ENCODE measurements around the gene TMEM163.

TMEM163 gene

GRCh38 chr2:134416637-134417036, 302.2 kb downstream of the TMEM163 start:
- no peak for DNase-seq (ENCODE audit: low read depth)
- no peak for TF ChIP-seq CTCF (IDR thresholded peaks at IDR 0.05; ENCODE audit: control insufficient read depth, extremely low read depth, insufficient read depth)

DNA sequence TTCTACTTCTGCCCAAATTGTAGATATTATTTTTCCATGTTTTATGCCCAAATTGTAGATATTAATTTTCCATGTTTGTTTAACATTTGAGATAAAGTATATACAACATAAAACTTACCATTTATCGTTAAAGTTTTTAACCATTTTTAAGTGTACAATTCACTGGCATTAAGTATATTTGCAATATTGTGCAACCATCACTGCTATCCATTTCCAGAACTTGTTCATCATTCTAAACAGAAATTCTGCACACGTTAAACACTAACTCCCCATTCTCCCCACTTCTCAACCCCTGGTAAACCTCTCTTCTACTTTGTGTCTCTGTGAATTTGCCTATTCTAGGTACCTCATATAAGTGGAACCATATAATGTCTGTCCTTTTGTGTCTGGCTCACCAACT, 302.8 kb downstream of the TMEM163 start:
- DNase-seq (ENCODE audit: low read depth), result no peak
- no peak for TF ChIP-seq CTCF (IDR thresholded peaks at IDR 0.05; ENCODE audit: control insufficient read depth, extremely low read depth, insufficient read depth)

More at GRCh38 chr2:134416637-134417036, 302.2 kb downstream of the TMEM163 start:
- H3K4me3 ChIP-seq (ENCODE audit: low read depth, low read length), result no peak overlapping the region

GRCh38 chr2:134413912-134414311, 304.9 kb downstream of the TMEM163 start:
- no peak for DNase-seq (ENCODE audit: low read depth)
- no peak for TF ChIP-seq CTCF (IDR thresholded peaks at IDR 0.05; ENCODE audit: control insufficient read depth, extremely low read depth, insufficient read depth)
- no peak overlapping the region for H3K4me3 ChIP-seq (ENCODE audit: low read depth, low read length)

More for the DNA sequence above, 302.8 kb downstream of the TMEM163 start:
- no peak overlapping the region for H3K4me3 ChIP-seq (ENCODE audit: low read depth, low read length)

DNA sequence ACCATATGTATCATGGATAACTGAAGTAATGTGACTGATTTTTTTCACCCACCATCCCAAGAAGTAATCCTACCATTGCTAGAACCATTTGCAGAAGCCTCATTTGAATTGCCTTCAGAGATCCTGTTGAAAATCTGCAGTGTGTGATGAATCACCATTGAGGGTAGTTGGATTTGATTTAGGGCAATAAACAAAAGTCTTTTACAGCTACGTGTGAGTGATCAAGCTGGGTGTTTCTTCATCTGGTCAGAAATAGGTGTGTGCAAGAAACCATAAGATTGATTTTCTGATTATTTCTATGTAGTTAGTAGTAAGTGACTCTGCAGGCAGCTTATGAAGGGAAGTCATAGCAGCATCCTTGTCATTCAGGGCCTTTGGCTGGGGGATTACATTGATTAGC, 305.4 kb downstream of the TMEM163 start:
- no peak for DNase-seq (ENCODE audit: low read depth)
- no peak overlapping the region for H3K4me3 ChIP-seq (ENCODE audit: low read depth, low read length)

GRCh38 chr2:134412639-134412999, 306.2 kb downstream of the TMEM163 start:
- H3K4me3 ChIP-seq (ENCODE audit: low read depth, low read length), result no peak overlapping the region
- no peak for DNase-seq (ENCODE audit: low read depth)
- TF ChIP-seq CTCF (IDR thresholded peaks at IDR 0.05; ENCODE audit: control insufficient read depth, extremely low read depth, insufficient read depth), result no peak

More for the DNA sequence above, 305.4 kb downstream of the TMEM163 start:
- no peak for TF ChIP-seq CTCF (IDR thresholded peaks at IDR 0.05; ENCODE audit: control insufficient read depth, extremely low read depth, insufficient read depth)

DNA sequence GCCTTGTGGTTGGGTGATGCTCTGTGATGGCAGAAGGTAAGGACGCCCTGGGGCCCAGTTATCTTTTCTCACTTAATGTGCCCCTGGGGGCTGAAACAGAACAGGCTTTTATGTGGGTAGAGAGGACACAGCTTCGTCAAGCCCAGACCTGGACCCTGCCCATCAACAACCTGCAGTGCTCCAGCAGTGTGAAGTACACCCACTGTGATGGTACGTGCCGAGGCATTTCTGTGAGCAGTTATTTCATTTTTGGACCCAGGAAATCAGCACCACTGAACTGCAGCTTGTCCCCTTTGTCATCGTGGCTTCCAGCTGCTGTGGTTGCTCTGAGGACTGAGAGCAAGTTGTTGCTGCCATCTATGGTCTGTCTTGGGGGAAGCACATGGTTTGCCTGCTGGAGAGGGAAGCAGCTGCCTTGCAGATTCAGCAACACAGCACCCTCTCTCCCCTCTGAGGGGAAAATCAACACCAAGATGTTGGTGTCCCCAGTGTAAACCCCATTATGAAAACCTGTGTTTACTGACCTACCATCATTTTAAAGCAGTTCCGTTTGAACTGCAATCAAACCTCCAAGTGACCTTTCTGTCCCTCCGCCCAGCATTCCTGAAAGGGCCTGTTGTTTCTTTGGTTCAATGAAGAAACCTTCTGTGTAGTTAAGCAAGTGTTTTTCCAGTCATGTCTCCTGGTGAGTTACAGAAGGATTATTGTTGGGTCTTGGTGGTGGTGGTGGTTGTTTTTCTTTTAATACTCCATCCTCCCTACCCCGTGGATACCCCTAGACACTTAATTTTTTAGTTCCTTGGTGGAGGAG, 306.8 kb downstream of the TMEM163 start:
- DNase-seq (ENCODE audit: low read depth), result peak; percentile 32
- H3K4me3 ChIP-seq (ENCODE audit: low read depth, low read length), result no peak overlapping the region
- peak; percentile 74 for TF ChIP-seq CTCF (IDR thresholded peaks at IDR 0.05; ENCODE audit: control insufficient read depth, extremely low read depth, insufficient read depth)

Measured in LNCaP clone FGC (cell line).